ENCODE data around the gene NOS3. TPM values are rescaled to one million over a fixed set of nuclear protein-coding genes. Genes with fewer than 3 reads are reported as not detected.
A peak's percentile ranks its signal among the peaks of the same experiment; 100 is the strongest.

Gene NOS3
- total and polyA plus RNA-seq, 9 of the 15 experiments (the other 6 are each of a cell fraction or from before 2014, with no cell fraction given), result 1.1 to 121 (median 23.6) TPM

- TF ChIP-seq HMGXB4 (CRISPR knock-in tag; IDR thresholded peaks at IDR 0.05) (no peak), TBP (optimal IDR thresholded peaks at IDR 0.05; ENCODE audit: low read depth, low read length) (peak; percentile 25), VEZF1 (CRISPR knock-in tag; IDR thresholded peaks at IDR 0.05) (no peak), CBX3 (IDR thresholded peaks at IDR 0.05; ENCODE audit: borderline replicate concordance in 1 of 2, low read length in 2 of 2) (no peak; a peak in 1 of 3 replicates), HLTF (IDR thresholded peaks at IDR 0.05) (no peak), U2AF1 (optimal IDR thresholded peaks at IDR 0.05; ENCODE audit: low read depth, low read length) (no peak), SREBF2 (CRISPR knock-in tag; IDR thresholded peaks at IDR 0.05) (no peak), CCNT2 (IDR thresholded peaks at IDR 0.05; ENCODE audit: borderline replicate concordance, extremely low read depth, insufficient read length, low read depth, low read length) (no peak), ZNF76 (CRISPR knock-in tag; IDR thresholded peaks at IDR 0.05; ENCODE audit: borderline replicate concordance) (no peak), MAFK (IDR thresholded peaks at IDR 0.05; ENCODE audit: low read length) (peak; percentile 71), NR2C2 (CRISPR knock-in tag; IDR thresholded peaks at IDR 0.05) (no peak), NR2C2 (tag; IDR thresholded peaks at IDR 0.05) (no peak), MAZ (CRISPR knock-in tag; conservative IDR thresholded peaks at IDR 0.05 in 1 of 2, IDR thresholded peaks at IDR 0.05 in 1 of 2) (peak in 1 of 2 experiments; percentile 16; a peak in 1 of 4 replicates), HDAC3 (IDR thresholded peaks at IDR 0.05; ENCODE audit: borderline replicate concordance, partially characterized antibody) (no peak), ZZZ3 (IDR thresholded peaks at IDR 0.05) (no peak), STAT5A (IDR thresholded peaks at IDR 0.05; ENCODE audit: borderline replicate concordance, low read length) (no peak), STAT5B (CRISPR knock-in tag; IDR thresholded peaks at IDR 0.05) (no peak), WHSC1 (IDR thresholded peaks at IDR 0.05; ENCODE audit: low read length) (no peak), SPI1 (IDR thresholded peaks at IDR 0.05; ENCODE audit: borderline replicate concordance, low read depth, low read length) (no peak), RUNX1 (IDR thresholded peaks at IDR 0.05; ENCODE audit: low read depth) (no peak), ZNF511 (CRISPR knock-in tag; IDR thresholded peaks at IDR 0.05) (no peak), DPF2 (IDR thresholded peaks at IDR 0.05) (0 out of 2 replicates have a peak, but pooled peaks have one; percentile 66), ZNF124 (CRISPR knock-in tag; IDR thresholded peaks at IDR 0.05) (no peak), NFXL1 (CRISPR knock-in tag; IDR thresholded peaks at IDR 0.05) (no peak), ZNF24 (IDR thresholded peaks at IDR 0.05) (peak; percentile 59; the same call in 1 of the 2 replicates)
Observed at GRCh38 chr7:151003572-151003971, 12.8 kb downstream of the NOS3 start (continued).

Measured in K562 (cell line).